Measurements from ENCODE around the gene TMED7. TPM values are rescaled to one million over a fixed set of nuclear protein-coding genes. Genes with fewer than 3 reads are reported as not detected.
A peak's percentile ranks its signal among the peaks of the same experiment; 100 is the strongest.

Gene TMED7
- total RNA-seq, 3 donors from 2014 or later (not counting 1 experiment from before 2014, with no cell fraction given): 40.6 to 48.8 (median 48.1) TPM

- H3K4me3 Mint-ChIP-seq: peak overlapping the region; percentile 41
- H3K4me1 Mint-ChIP-seq: peaks cover 14 to 31% of the 10 kb centered on the region in 2 donors
- no peak for DNase-seq
- no peaks in the 10 kb centered on the region for H3K27me3 Mint-ChIP-seq (ENCODE audit: low read depth in 2 of 2)
- H3K4me3 ChIP-seq (ENCODE audit: low read length): no peak overlapping the region
- peak overlapping the region; percentile 3 to 52 for H3K27ac Mint-ChIP-seq
- H3K36me3 ChIP-seq (ENCODE audit: control insufficient read depth, insufficient read depth, low read length): no peaks in the 10 kb centered on the region
- no peaks in the 10 kb centered on the region for H3K27me3 ChIP-seq (ENCODE audit: control insufficient read depth, insufficient read depth, low read length)
- intact Hi-C loops (cut with micrococcal nuclease): no loop called here
- ATAC-seq: no peak
- H3K9me3 Mint-ChIP-seq: no peaks in the 10 kb centered on the region
- no peaks in the 10 kb centered on the region for H3K9me3 ChIP-seq (ENCODE audit: control insufficient read depth, insufficient read depth, low read length)
- WGBS (ENCODE audit: insufficient coverage): 94% methylated on average over 1 of the region's 1 CpG
- peaks cover 9% of the 10 kb centered on the region for H3K4me1 ChIP-seq (ENCODE audit: control insufficient read depth, insufficient read depth, low read length)
- TF ChIP-seq CTCF (IDR thresholded peaks at IDR 0.05): no peak
- H3K27ac ChIP-seq (ENCODE audit: low read length): no peak overlapping the region
- H3K36me3 Mint-ChIP-seq: no peaks in the 10 kb centered on the region
Measured at GRCh38 chr5:115599502-115599901, 26.3 kb downstream of the TMED7 start.

DNA sequence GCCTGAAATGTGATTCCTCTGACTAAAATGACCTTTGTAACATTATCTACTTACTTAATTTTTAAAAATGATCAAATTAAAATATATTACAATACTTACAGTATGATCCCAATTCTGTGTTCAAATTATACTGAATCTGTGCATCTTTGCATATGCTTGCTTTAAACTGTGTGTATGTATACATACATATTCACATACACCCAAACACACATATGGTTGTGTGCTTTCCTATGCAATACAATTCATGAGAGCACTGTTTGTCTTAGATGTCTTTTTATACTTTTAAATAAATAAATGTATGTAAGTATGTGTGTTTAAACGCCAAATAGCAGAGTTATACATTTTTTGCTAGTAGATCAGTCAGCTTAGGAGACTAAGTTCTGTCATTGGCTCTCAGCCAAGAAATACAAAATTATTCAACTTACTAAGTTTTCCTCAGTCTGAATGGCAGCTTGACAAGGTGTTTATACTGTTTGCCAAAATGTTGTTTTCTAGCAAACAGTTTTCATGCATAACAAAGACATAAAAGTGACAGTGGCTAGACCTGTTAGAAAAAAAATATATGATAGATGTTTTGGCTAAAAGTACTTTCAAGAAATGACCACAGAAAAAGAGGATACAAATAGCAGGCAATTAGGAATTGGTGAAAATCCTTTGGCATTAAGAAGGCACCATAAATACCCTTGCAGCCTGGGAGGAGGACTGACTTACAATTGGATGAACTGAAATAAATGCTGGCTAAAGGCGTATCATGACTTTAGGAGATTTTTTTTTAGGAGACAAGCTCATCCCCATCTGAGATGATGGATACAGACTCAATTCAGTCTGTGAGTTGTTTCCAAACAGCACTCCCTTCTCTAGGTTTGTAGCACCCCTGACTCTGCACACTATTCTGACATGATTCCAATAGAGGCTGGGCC lies 31.4 kb downstream of the TMED7 start:
- H3K9me3 ChIP-seq (ENCODE audit: control insufficient read depth, insufficient read depth, low read length): no peaks in the 10 kb centered on the region
- no peaks in the 10 kb centered on the region for H3K36me3 ChIP-seq (ENCODE audit: control insufficient read depth, insufficient read depth, low read length)
- H3K27me3 Mint-ChIP-seq (ENCODE audit: low read depth in 2 of 2): no peaks in the 10 kb centered on the region
- H3K4me3 Mint-ChIP-seq: no peak overlapping the region
- DNase-seq (no peak), ATAC-seq (no peak)
- intact Hi-C loops (cut with micrococcal nuclease): no loop called here
- no peaks in the 10 kb centered on the region for H3K4me1 ChIP-seq (ENCODE audit: control insufficient read depth, insufficient read depth, low read length)
- no peak for TF ChIP-seq CTCF (IDR thresholded peaks at IDR 0.05)
- no peaks in the 10 kb centered on the region for H3K27me3 ChIP-seq (ENCODE audit: control insufficient read depth, insufficient read depth, low read length)
- H3K4me1 Mint-ChIP-seq: peaks cover 0 to 1% of the 10 kb centered on the region in 2 donors
- H3K27ac Mint-ChIP-seq: no peak overlapping the region
- no peak overlapping the region for H3K4me3 ChIP-seq (ENCODE audit: low read length)
- H3K9me3 Mint-ChIP-seq: no peaks in the 10 kb centered on the region
- H3K27ac ChIP-seq (ENCODE audit: low read length): no peak overlapping the region
- 90% methylated on average over 1 of the region's 2 CpGs for WGBS (ENCODE audit: insufficient coverage)
- H3K36me3 Mint-ChIP-seq: no peaks in the 10 kb centered on the region

- H3K27me3 Mint-ChIP-seq (ENCODE audit: low read depth in 2 of 2): no peaks in the 10 kb centered on the region
- WGBS (ENCODE audit: insufficient coverage): 93% methylated on average over 3 of the region's 3 CpGs
- no peaks in the 10 kb centered on the region for H3K36me3 ChIP-seq (ENCODE audit: control insufficient read depth, insufficient read depth, low read length)
- intact Hi-C loops (cut with micrococcal nuclease): loop anchor here (5.0 kb wide), 2 partner anchors 492 to 1977 kb away; no protein-coding TSS in a partner anchor
- H3K9me3 Mint-ChIP-seq: no peaks in the 10 kb centered on the region
- no peak overlapping the region for H3K4me3 ChIP-seq (ENCODE audit: low read length)
- H3K4me1 Mint-ChIP-seq: no peaks in the 10 kb centered on the region
- no peaks in the 10 kb centered on the region for H3K36me3 Mint-ChIP-seq
- no peaks in the 10 kb centered on the region for H3K27me3 ChIP-seq (ENCODE audit: control insufficient read depth, insufficient read depth, low read length)
- TF ChIP-seq CTCF (IDR thresholded peaks at IDR 0.05): no peak
- no peak for DNase-seq
- H3K4me1 ChIP-seq (ENCODE audit: control insufficient read depth, insufficient read depth, low read length): no peaks in the 10 kb centered on the region
- H3K27ac Mint-ChIP-seq: no peak overlapping the region
- H3K9me3 ChIP-seq (ENCODE audit: control insufficient read depth, insufficient read depth, low read length): no peaks in the 10 kb centered on the region
- ATAC-seq: no peak
- no peak overlapping the region for H3K4me3 Mint-ChIP-seq
- H3K27ac ChIP-seq (ENCODE audit: low read length): no peak overlapping the region
Measured at GRCh38 chr5:115589043-115589442, 36.8 kb downstream of the TMED7 start.
